Stimulated activated CD8-positive, alpha-beta memory T cell treated with anti-CD3 and anti-CD28 coated beads, Interleukin-12 subunit alpha, Interleukin-12 subunit beta, amount 100 ng/mL, for 24 hours (primary cell): ENCODE results near the gene PCGF6.
A peak's percentile ranks its signal among the peaks of the same experiment; 100 is the strongest.
"Not testable (repeated sequence)": the region's sequence is repeated elsewhere in the genome, so short reads cannot be mapped to it uniquely, and the experiment has no call there.

Experiments
- DNase-seq: peaks from one replicate; pipeline ENCODE4 v3.0.0-alpha.2; 2020; ENCODE audit errors: extremely low read depth

Gene PCGF6

DNA sequence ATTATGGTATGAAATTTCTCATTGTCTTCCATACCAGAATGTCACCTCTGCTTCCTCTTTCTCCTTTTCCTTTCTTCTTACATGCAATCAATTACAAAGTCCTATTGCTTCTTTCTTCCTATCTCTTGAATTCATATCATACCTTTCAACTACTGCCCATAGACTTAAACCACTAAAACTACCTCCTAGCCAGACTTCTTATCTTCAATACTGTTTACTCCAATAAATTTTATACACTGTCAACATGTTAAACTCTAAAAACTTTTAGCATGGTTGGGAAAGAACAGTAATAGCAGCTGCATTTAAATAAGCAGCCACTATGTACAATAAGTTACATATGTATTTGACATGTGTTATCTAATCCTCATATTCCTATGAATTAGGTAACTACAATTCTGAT, 34.9 kb downstream of the PCGF6 start:
- DNase-seq, result no peak

DNA sequence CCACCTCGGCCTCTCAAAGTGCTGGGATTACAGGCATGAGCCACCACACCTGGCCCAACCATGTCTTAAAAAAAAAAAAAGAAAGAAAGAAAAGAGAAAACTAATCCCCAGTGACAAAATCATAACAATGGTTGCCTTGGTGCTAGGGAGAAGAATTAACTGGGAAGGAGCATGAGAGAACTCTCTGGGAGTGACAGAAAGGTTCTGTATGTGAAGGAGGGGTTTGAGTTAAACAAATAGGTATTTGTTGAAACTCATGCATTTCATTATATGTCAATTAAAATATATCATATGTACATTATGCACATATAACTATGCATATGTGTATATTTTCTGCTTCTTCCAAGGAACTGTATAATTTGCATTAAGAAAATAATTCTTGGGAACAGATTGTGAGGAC, 40.7 kb downstream of the PCGF6 start:
- no peak for DNase-seq

DNA sequence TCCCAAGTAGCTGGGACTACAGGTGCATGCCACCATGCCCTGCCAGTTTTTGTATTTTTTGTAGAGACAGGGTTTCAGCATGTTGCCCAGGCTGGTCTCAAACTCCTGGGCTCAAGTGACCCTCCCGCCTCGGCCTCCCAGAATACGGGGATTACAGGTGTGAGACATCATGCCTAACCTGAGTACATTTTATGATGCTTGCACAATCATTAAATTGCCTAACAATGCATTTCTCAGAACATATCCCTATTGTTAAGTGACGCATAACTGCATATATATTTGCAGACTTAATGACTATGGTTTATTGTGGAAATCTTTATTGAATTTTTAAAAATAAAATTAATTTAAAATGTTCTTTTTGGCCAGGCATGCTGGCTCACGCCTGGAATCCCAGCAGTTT, 43.3 kb downstream of the PCGF6 start:
- DNase-seq, result no peak

DNA sequence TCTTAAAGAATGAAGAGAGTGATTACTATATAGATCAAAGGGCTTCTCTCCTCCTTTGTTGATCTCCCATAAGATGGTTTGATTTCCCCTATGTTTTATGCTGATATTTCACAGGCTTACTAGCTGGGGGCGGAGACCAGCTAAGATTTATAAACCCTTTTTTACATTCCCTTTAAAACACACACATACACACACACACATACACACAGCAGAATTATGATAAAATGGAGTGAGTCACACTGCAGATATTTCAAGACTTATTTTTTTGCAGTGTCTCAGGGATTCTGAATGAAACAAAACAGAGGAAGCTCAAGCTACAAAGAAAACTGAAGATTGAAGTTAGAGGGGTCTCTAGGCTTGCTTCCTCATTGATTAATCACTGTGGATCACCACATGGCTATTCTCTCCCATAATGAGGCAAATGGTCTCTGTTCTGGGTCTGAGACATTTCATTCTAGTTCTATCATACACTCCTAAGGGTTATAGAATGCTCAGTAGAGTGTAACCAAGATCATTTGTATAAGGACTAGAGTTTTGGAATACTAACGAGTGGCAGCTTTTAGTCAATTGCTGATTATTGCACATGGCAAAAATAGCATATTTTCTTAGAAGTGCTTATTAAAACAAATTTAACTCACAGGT, 55.4 kb downstream of the PCGF6 start:
- no peak for DNase-seq

DNA sequence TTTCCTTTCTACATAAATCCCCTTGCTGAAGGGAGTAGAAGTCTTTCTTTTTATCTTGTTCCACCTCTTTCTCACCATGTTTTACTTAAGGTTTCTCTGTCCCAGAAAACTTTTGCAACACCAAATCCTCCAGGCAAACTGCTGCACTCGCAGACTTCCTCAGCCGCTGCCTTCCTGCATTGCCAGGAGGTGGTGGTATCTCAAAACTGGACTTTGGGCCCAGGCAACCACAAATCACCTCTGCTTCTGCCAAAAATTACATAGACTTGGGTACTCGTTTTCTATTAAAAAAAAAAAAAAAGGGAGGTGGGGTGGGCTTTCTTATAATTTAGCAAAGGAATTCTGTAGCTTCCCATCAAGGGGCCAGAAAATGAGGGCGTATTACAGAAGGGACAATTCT, 59.4 kb downstream of the PCGF6 start:
- no peak for DNase-seq

DNA sequence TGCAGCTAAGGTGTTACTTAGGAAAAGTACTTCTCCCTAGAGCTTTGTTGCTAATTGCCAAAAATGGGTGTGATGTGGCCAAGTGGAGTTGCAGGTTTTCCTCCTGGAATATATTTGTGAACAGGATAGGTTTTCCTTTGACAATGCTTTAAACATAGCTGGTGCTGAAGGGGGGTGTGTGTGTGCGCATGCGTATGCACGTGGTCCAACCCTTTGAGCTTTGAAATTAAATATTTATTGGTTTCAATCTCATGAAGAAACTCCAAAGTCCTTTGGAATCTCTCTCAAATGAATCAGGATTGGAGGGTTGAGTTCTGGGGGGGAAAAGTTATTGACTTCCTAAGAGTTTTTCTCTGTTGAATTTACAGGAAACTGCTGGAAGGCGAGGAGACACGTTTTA, 62.9 kb downstream of the PCGF6 start:
- DNase-seq, result no peak

DNA sequence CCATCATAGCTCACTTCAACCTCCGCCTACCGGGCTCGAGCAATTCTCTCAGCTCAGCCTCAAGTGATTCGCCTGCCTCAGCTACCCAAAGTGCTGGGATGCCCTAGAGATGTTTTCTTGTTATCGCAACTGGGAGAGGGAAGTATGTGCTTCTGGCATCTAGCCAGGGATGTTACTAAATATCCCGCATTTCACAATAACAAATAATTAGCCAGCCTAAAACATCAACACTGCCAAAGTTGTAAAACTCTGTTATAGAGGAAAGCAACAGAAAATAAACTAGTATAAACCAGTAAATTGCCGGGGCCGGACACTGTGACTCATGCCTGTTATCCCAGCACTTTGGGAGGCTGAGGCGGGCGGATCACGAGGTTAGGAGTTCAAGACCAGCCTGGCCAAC, 66.8 kb downstream of the PCGF6 start:
- DNase-seq, result no peak

DNA sequence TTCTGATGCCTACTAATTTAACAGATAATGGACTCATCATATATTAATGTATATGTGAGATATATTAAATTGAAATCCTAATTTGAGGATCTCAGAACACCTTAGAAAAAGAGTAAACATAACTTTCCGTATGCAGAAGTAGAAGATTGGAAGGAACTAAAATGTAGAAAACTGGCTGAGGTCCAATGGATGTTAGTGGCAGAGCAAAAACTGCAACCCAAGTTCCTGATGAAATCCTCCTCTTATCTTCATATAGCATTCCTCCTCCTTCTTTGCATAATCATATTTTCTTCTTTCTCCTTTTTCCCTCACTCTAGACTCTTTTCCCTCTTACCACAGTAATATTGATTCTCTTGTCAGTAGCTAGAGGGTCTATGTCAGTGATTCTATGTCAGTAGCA, 68.0 kb downstream of the PCGF6 start:
- no peak for DNase-seq

DNA sequence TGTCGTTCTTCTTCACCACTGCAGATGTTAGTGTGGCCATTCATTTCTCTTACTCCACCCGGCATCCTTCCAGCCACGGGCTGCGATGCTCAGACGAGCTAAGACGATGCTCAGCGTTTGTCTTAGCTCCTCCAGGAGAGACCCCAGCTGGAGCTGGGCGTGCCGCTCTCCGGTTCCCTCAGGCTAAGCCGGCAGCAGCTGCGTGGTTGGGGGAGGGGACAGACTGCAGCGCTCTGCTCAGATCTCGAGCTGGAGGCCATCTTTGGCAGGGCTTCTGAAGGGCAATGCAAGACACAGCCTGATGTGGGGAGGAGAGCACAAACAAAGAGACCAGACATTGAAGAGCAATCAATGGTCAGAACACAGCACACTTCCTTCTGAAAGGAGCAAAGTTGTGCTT, 69.2 kb downstream of the PCGF6 start:
- DNase-seq, result no peak

DNA sequence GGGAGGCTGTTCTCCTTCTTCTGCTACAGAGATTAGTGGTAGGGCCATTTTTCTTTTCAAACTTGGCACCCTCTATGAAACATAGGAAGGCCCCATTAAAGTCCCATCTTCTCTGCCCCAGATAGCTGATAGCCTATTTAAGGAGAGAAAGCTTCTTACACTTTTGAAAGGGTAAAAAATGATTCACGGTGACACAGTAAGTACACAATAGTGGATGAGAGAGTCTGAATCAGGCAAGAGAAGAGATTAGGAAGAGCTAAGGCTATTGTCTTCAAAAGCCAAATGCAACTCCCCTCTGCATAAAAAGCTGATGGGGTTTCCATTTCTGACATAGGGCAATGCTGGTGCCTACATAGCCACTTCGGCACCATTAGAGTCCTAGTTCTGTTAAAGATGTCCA, 70.4 kb downstream of the PCGF6 start:
- no peak for DNase-seq

DNA sequence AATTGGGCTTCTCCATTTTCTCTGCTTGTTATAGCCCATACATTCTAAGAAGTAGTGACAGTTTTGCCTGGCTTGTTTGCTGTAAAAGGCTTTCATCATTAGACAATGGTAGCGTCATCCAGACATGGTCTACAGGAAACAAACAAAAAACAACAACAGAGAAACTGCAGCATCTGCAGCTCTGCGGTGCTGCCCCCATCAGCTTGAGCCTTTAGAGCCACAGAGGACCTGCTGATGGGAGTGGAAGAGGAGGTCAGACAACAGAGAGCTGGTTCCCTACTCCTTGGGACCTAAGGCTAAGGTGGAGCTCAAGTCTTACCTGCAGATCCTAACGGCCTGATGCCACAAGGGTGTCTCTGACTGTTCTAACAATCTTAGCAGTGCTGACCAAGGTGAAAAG, 70.9 kb downstream of the PCGF6 start:
- DNase-seq, result no peak

DNA sequence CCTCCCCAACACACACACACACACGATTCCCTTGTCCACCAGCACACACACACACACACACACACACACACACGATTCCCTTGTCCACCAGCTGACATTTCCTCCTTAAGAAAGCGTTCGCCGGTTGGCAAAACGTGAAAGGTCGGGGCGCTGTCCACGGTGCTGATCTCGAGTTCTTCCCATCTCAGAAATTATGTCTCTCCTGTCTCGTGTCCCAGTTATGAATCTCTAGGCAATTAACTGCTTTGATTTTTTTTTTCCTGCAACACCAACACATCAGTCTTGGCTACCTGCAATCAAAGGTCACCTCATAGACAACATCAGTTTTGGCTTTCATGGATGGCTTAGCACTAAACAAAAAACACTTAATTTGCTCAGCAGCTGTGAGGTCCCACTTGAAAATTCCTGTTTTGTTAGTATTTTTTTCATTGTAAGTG, 72.1 kb downstream of the PCGF6 start:
- no peak for DNase-seq

DNA sequence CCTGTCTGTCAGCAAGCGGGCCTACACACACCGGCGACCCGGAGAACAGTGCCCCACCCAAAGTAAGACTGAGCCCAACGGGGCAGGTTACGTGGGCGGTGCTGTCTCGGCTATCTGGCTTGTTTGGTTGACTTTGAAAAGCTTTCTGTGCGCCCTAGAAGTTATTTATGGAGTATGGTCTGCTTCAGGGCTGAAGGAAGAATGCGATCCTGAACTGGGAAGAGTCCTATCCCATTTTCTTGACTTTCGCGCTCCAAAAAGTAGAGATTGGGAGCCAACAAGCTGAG, 72.5 kb downstream of the PCGF6 start:
- no peak for DNase-seq

DNA sequence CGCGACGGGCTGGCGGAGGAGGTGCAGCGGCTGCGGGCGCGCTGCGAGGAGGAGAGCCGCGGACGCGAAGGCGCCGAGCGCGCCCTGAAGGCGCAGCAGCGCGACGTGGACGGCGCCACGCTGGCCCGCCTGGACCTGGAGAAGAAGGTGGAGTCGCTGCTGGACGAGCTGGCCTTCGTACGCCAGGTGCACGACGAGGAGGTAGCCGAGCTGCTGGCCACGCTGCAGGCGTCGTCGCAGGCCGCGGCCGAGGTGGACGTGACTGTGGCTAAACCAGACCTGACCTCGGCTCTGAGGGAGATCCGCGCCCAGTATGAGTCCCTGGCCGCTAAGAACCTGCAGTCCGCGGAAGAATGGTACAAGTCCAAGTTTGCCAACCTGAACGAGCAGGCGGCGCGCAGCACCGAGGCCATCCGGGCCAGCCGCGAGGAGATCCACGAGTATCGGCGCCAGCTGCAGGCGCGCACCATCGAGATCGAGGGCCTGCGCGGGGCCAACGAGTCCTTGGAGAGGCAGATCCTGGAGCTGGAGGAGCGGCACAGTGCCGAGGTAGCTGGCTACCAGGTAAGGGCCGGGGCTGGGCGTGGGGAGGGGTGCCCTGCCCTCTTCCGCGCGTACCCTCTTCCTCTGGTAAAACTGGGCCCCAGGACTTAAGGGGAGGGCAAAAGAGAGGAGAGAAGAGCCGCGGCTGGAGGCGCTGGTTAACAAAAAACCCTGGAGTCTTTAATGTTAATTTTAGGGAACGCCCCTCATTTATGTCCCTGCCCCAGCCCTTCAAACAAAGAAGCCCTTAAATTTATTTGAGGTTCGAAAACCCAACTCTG, 73.0 kb downstream of the PCGF6 start:
- DNase-seq, result no peak

DNA sequence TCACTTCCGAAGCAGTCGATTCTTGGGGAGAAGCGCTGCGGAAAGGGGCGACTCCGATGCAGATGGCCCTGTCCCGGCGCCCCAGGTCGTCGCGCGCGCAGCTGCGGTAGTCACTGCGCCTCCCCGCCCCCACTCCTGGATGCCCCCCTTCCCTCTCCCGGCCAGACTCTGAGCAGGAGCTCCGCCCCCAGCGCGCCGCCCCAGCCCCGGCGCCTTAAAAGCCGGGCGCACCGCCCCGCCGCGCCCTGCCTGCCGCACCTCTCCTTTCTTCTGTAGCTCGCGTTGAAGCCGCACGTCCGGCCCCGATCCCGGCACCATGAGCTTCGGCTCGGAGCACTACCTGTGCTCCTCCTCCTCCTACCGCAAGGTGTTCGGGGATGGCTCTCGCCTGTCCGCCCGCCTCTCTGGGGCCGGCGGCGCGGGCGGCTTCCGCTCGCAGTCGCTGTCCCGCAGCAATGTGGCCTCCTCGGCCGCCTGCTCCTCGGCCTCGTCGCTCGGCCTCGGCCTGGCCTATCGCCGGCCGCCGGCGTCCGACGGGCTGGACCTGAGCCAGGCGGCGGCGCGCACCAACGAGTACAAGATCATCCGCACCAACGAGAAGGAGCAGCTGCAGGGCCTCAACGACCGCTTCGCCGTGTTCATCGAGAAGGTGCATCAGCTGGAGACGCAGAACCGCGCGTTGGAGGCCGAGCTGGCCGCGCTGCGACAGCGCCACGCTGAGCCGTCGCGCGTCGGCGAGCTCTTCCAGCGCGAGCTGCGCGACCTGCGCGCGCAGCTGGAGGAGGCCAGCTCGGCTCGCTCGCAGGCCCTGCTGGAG, 73.8 kb downstream of the PCGF6 start, which contains the start of gene INA:
INA (plus strand) TSS at position 243 of the 817 bp plus-strand sequence; CDS start at position 317, 74 bp downstream.
- peak; percentile 0 for DNase-seq

DNA sequence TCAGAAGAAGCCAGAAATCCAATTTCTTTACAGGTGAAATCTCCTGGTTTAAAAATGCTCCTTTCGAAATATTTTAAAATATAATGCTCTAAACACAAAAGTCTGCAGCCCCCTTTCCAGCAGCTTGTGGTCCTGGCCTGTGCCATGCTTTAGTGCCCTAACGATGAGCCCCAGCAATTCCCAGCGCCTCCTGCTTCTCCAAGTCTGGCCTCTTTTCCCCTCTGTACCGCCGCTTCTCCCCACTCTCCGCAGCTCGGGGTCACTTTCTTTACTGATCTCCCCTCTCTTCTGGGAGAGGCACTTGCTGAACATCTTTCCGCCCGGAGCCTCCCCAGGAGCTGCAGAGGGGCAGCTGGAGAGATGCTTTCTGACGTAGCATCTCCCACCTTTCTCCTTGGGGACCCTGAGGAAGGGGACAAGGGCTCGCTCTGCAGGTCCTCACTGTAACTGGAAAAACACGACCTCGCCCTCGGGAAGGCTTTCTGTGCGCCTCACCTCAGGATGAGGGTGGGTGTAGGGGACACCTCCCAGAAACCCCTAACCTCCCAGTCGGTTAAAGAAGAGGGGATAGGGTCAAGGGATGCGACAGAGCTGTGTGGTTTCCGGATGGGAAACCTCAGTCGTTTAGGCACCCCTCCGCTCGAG, 74.6 kb downstream of the PCGF6 start:
- DNase-seq, result no peak

DNA sequence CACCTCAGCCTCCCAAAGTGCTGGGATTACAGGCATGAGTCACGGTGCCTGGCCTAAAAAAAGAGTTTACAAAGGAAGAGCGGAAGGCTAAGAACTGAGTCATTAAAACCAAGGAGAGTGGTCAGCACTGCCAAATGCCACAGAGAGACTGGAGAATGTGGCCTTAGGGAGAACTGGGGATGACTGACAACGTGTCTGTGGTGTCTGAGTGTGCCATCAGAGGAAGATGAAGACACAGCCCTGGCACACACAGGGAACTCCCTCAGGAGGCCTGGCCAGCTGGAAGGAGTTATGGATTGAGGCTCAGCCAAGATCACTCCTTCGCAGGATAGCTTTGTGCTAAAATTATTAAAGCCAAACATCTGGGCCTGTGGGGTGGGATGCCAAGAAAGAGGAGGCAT, 77.9 kb downstream of the PCGF6 start:
- DNase-seq, result no peak

DNA sequence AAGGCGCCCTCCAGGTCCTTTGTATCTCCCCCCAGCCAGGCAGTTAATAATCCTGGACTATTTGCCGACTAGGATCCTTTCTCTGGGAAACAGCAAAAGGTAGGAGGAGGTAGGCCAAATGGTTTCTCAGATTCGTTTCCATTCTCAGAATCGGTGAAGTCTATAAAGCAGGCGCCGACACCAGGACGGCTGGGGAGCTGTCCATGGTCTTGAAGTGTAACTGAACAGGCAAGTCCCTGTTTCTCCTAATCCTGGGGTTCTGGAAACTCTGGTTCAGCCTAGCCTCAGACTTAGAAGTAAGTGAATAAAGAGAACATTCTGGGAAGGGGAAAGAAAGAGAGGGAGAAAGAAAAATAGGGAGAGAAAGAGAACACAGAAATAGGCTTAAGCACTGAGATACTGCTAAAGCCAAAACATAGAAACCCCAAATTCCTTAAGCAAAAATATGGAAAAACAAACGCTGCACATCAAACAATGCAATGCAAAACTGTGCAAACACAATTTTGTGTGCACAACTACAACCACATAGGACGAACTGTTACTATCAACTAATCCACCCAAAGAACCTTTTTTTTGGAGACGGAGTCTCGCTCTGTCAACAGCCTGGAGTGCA, 85.1 kb downstream of the PCGF6 start:
- DNase-seq, result no peak

DNA sequence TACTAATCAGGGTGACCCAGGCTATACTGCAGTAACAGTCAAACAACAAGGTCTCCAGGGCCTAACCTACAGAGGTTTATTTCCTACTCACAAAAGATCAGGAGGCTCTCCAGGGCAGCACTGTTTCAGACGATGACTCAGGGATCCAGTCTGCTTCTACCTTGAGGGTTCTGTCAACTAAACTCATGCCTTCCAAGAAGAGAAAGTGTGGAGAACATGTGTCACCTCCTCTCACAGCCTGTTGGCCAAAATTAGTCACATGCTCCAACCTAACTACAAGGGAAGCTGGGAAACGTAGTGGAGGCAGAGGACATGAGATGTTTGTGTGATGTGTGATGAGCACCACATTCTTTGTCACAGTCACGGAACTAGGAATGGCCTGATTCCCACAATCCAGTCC, 88.7 kb downstream of the PCGF6 start:
- DNase-seq, result no peak

DNA sequence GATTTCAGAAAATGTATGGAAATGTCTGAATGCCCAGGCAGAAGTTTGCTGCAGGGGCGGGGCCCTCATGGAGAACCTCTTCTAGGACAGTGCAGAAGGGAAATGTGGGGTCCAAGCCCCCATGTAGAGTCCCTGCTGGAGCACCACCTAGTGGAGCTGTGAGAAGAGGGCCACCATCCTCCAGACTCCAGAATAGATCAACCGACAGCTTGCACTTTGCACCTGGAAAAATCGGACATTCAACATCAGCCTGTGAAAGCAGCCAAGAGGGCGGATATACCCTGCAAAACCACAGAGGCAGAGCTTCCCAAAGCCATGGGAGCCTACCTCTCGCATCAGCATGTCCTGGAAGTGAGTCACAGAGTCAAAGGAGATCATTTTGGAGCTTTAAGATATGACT, 91.0 kb downstream of the PCGF6 start:
- DNase-seq, result no peak

DNA sequence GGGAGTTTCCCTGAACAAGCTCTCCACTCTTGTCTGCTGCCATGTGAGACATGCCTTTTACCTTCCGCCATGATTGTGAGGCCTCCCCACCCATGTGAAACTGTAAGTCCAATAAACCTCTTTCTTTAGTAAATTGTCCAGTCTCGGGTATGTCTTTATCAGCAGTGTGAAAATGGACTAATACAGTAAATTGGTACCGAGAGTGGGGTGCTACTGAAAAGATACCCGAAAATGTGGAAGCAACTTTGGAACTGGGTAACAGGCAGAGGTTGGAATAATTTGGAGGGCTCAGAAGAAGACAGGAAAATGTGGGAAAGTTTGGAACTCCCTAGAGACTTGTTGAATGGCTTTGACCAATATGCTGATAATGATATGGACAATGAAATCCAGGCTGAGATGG, 92.0 kb downstream of the PCGF6 start:
- not testable (repeated sequence) for DNase-seq

DNA sequence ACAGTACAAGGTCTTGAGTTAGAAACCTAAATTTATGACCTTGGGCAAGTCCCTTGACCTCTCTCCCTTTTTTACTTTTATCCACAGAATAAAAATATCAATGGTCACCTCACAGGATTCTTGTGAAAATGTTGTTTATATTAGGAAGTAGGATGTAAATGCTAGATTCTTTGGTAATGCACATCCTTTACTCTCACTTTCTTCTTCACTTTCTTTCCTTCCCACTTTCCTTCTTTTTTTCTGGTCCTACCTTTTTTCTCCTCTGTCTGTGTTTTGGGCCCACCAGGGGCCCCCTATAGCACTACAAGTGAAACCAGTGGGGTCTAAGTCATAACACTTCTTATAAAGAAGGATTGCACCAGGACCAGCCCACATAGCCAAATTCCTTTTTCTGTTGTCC, 93.1 kb downstream of the PCGF6 start:
- DNase-seq, result no peak
